CD4-positive, CD25-positive, alpha-beta regulatory T cell (primary cell): ENCODE results near the gene ZSCAN30. TPM values are rescaled to one million over a fixed set of nuclear protein-coding genes. Genes with fewer than 3 reads are reported as not detected.

Source experiments
- ATAC-seq, 2 donors: fragments of 150-1000 bp; cut with Tn5 transposase; one replicate each; pipeline ENCODE4 v1.10.0; 2021; ENCODE audit warnings: low read depth in 2 of 2, moderate number of reproducible peaks in 2 of 2, moderate library complexity in 1 of 2
- DNase-seq, 3 donors: peaks; one replicate each; pipeline versions ENCODE4 v3.0.0 to v3.0.0-alpha.2; 2012 to 2022; ENCODE audit warnings: mixed read lengths in 1 of 3
- H3K27ac ChIP-seq: one replicate; pipeline ENCODE4 v1.7.0; 2013; ENCODE audit warnings: mild to moderate bottlenecking, low read length; ENCODE audit not compliant: insufficient read depth, poor library complexity, severe bottlenecking
- H3K27me3 ChIP-seq: one replicate; pipeline ENCODE4 v1.7.0; 2013; ENCODE audit warnings: low read length; ENCODE audit not compliant: control insufficient read depth, insufficient read depth
- H3K36me3 ChIP-seq: one replicate; pipeline ENCODE4 v1.7.0; 2013; ENCODE audit warnings: mild to moderate bottlenecking, low read length, moderate library complexity; ENCODE audit not compliant: control insufficient read depth, insufficient read depth
- H3K4me1 ChIP-seq: 2 replicates; pipeline ENCODE4 v1.7.0; 2013; ENCODE audit warnings: mild to moderate bottlenecking, low read length; ENCODE audit not compliant: insufficient read depth, control insufficient read depth, poor library complexity, severe bottlenecking
- H3K4me3 ChIP-seq: one replicate; pipeline ENCODE4 v1.7.0; 2013; ENCODE audit warnings: low read depth, mild to moderate bottlenecking, low read length, moderate library complexity
- H3K9me3 ChIP-seq, 2 experiments: 1 replicate in 1 of 2; 2 replicates in 1 of 2; pipeline ENCODE4 v1.7.0; 2013; ENCODE audit warnings: low read length in 2 of 2, mild to moderate bottlenecking in 1 of 2, moderate library complexity in 1 of 2; ENCODE audit not compliant: control insufficient read depth in 2 of 2
- H3K27ac Mint-ChIP-seq, 3 donors: one replicate each; pipeline ENCODE4 v1.8.0; 2020 to 2022; ENCODE audit warnings: mild to moderate bottlenecking in 3 of 3, mixed read lengths in 3 of 3, moderate library complexity in 2 of 3
- H3K27me3 Mint-ChIP-seq: one replicate; pipeline ENCODE4 v1.8.0; 2022; ENCODE audit warnings: mild to moderate bottlenecking, mixed read lengths
- H3K36me3 Mint-ChIP-seq: one replicate; pipeline ENCODE4 v1.8.0; 2020; ENCODE audit warnings: mixed read lengths
- H3K4me1 Mint-ChIP-seq, 4 donors: one replicate each; pipeline ENCODE4 v1.8.0; 2020 to 2022; ENCODE audit warnings: mixed read lengths in 4 of 4, mild to moderate bottlenecking in 1 of 4
- H3K4me3 Mint-ChIP-seq, 4 donors: one replicate each; pipeline ENCODE4 v1.8.0; 2020 to 2022; ENCODE audit warnings: mild to moderate bottlenecking in 4 of 4, mixed read lengths in 4 of 4, moderate library complexity in 3 of 4
- H3K9me3 Mint-ChIP-seq, 7 donors: one replicate each; pipeline ENCODE4 v1.8.0; 2020 to 2022; ENCODE audit warnings: mixed read lengths in 7 of 7, mild to moderate bottlenecking in 3 of 7, moderate library complexity in 2 of 7
- polyA plus RNA-seq, 4 donors: library from polyadenylated mRNA; unstranded; fragments of 300-500 nt; fragmentation: Illumina TruSeq; gene quantifications; one replicate each; pipeline ENCODE4 v1.2.3, GENCODE V29; 2021
- total RNA-seq: library from RNA; stranded (reverse); gene quantifications from one replicate; pipeline ENCODE4 v1.2.3, GENCODE V29; 2022

Gene ZSCAN30
- total and polyA plus RNA-seq, 5 donors from 2014 or later = 2.0 to 11.5 (median 4.7) TPM

GRCh38 chr18:35245719-35246317, 44.2 kb downstream of the ZSCAN30 start:
- ATAC-seq (no peak), DNase-seq (no peak)
- no peak overlapping the region for H3K27ac ChIP-seq
- H3K4me3 Mint-ChIP-seq = no peak overlapping the region
- peaks cover 6% of the 10 kb centered on the region for H3K4me1 ChIP-seq
- H3K27me3 ChIP-seq = no peaks in the 10 kb centered on the region
- peaks cover 71% of the 10 kb centered on the region for H3K36me3 Mint-ChIP-seq
- H3K9me3 ChIP-seq = peaks cover 12 to 23% of the 10 kb centered on the region in 2 experiments
- peaks cover 3 to 32% (median 21%) of the 10 kb centered on the region in 4 donors for H3K4me1 Mint-ChIP-seq
- no peak overlapping the region for H3K27ac Mint-ChIP-seq
- no peak overlapping the region for H3K4me3 ChIP-seq
- H3K36me3 ChIP-seq = peaks cover 62% of the 10 kb centered on the region
- peaks cover 0 to 23% (median 8%) of the 10 kb centered on the region in 7 donors for H3K9me3 Mint-ChIP-seq
- no peaks in the 10 kb centered on the region for H3K27me3 Mint-ChIP-seq

- ATAC-seq = no peak
- Histone ChIP-seq H3K4me1 (peaks cover 13% of the 10 kb centered on the region), H3K36me3 (peaks cover 53% of the 10 kb centered on the region), H3K27me3 (no peaks in the 10 kb centered on the region), H3K9me3 (peaks cover 12 to 23% of the 10 kb centered on the region in 2 experiments), H3K27ac (no peak overlapping the region), H3K4me3 (no peak overlapping the region)
- peaks cover 0 to 23% (median 8%) of the 10 kb centered on the region in 7 donors for H3K9me3 Mint-ChIP-seq
- H3K27me3 Mint-ChIP-seq = no peaks in the 10 kb centered on the region
- H3K4me1 Mint-ChIP-seq = peaks cover 0 to 35% (median 23%) of the 10 kb centered on the region in 4 donors
- H3K4me3 Mint-ChIP-seq = peak overlapping the region in 1 of 4 donors; percentile 13
- no peak for DNase-seq
- peaks cover 59% of the 10 kb centered on the region for H3K36me3 Mint-ChIP-seq
- H3K27ac Mint-ChIP-seq = peak overlapping the region in 2 of 3 donors; percentile 22 to 26
Measured at GRCh38 chr18:35244671-35245070, 45.4 kb downstream of the ZSCAN30 start.

- DNase-seq (no peak), ATAC-seq (no peak)
- H3K9me3 ChIP-seq = peaks cover 12 to 23% of the 10 kb centered on the region in 2 experiments
- H3K27ac ChIP-seq = no peak overlapping the region
- H3K4me1 ChIP-seq = peaks cover 13% of the 10 kb centered on the region
- no peaks in the 10 kb centered on the region for H3K27me3 Mint-ChIP-seq
- peak overlapping the region; percentile 87 for H3K4me3 ChIP-seq
- H3K4me1 Mint-ChIP-seq = peaks cover 0 to 35% (median 21%) of the 10 kb centered on the region in 4 donors
- peaks cover 0 to 23% (median 7%) of the 10 kb centered on the region in 7 donors for H3K9me3 Mint-ChIP-seq
- peaks cover 50% of the 10 kb centered on the region for H3K36me3 Mint-ChIP-seq
- peak overlapping the region in 2 of 4 donors; percentile 13 to 99 for H3K4me3 Mint-ChIP-seq
- H3K27me3 ChIP-seq = no peaks in the 10 kb centered on the region
- H3K36me3 ChIP-seq = peaks cover 49% of the 10 kb centered on the region
- peak overlapping the region; percentile 51 to 99 (median 52) for H3K27ac Mint-ChIP-seq
Measured at GRCh38 chr18:35242426-35242825, 47.6 kb downstream of the ZSCAN30 start.

- DNase-seq (peak in 1 of 3 donors; percentile 46), ATAC-seq (no peak)
- Mint-ChIP-seq H3K27me3 (no peaks in the 10 kb centered on the region), H3K4me1 (peaks cover 0 to 30% (median 16%) of the 10 kb centered on the region in 4 donors), H3K9me3 (peaks cover 0 to 20% (median 3%) of the 10 kb centered on the region in 7 donors), H3K36me3 (peaks cover 40% of the 10 kb centered on the region), H3K27ac (peak overlapping the region; percentile 97 to 99 (median 98)), H3K4me3 (peak overlapping the region; percentile 97 to 99 (median 98))
- peaks cover 12 to 17% of the 10 kb centered on the region in 2 experiments for H3K9me3 ChIP-seq
- H3K27me3 ChIP-seq = no peaks in the 10 kb centered on the region
- H3K4me3 ChIP-seq = peak overlapping the region; percentile 87
- H3K27ac ChIP-seq = peak overlapping the region; percentile 95
- peaks cover 13% of the 10 kb centered on the region for H3K4me1 ChIP-seq
- H3K36me3 ChIP-seq = peaks cover 39% of the 10 kb centered on the region
Measured at GRCh38 chr18:35241448-35241804, 48.6 kb downstream of the ZSCAN30 start.

- Mint-ChIP-seq H3K9me3 (peaks cover 0 to 15% (median 3%) of the 10 kb centered on the region in 7 donors), H3K36me3 (peaks cover 34% of the 10 kb centered on the region), H3K4me3 (peak within 1 kb of the TSS; percentile 97 to 99 (median 98)), H3K4me1 (peaks cover 0 to 30% (median 16%) of the 10 kb centered on the region in 4 donors), H3K27me3 (no peaks in the 10 kb centered on the region), H3K27ac (peak within 1 kb of the TSS; percentile 97 to 99 (median 98))
- peak within 1 kb of the TSS; percentile 87 for H3K4me3 ChIP-seq
- peak; percentile 99 for ATAC-seq
- no peaks in the 10 kb centered on the region for H3K27me3 ChIP-seq
- DNase-seq = peak; percentile 92 to 97 (median 93)
- H3K9me3 ChIP-seq = peaks cover 9 to 12% of the 10 kb centered on the region in 2 experiments
- peak within 1 kb of the TSS; percentile 95 for H3K27ac ChIP-seq
- peaks cover 33% of the 10 kb centered on the region for H3K36me3 ChIP-seq
- H3K4me1 ChIP-seq = peaks cover 13% of the 10 kb centered on the region
Measured at GRCh38 chr18:35240664-35241447, 49.2 kb downstream of the ZSCAN30 start, which contains the start of gene ZNF397. TSS of gene ZNF397 (plus strand) at chr18:35241034. CDS start at chr18:35242471, 1,437 bp downstream.

GRCh38 chr18:35239314-35239713, 50.7 kb downstream of the ZSCAN30 start:
- H3K4me1 Mint-ChIP-seq = peaks cover 0 to 26% (median 15%) of the 10 kb centered on the region in 4 donors
- peaks cover 4% of the 10 kb centered on the region for H3K27me3 Mint-ChIP-seq
- peaks cover 13% of the 10 kb centered on the region for H3K4me1 ChIP-seq
- peaks cover 18% of the 10 kb centered on the region for H3K36me3 ChIP-seq
- H3K9me3 ChIP-seq = no peaks in the 10 kb centered on the region
- peak overlapping the region in 3 of 4 donors; percentile 56 to 78 (median 75) for H3K4me3 Mint-ChIP-seq
- no peak overlapping the region for H3K27ac Mint-ChIP-seq
- no peak for ATAC-seq
- H3K9me3 Mint-ChIP-seq = peaks cover 0 to 6% (median 2%) of the 10 kb centered on the region in 7 donors
- no peaks in the 10 kb centered on the region for H3K27me3 ChIP-seq
- H3K4me3 ChIP-seq = no peak overlapping the region
- no peak for DNase-seq
- H3K27ac ChIP-seq = no peak overlapping the region
- H3K36me3 Mint-ChIP-seq = peaks cover 19% of the 10 kb centered on the region

- no peaks in the 10 kb centered on the region for H3K9me3 Mint-ChIP-seq
- Histone ChIP-seq H3K36me3 (no peaks in the 10 kb centered on the region), H3K27ac (no peak overlapping the region), H3K4me3 (no peak overlapping the region), H3K27me3 (peaks cover 2% of the 10 kb centered on the region), H3K9me3 (no peaks in the 10 kb centered on the region), H3K4me1 (peaks cover 13% of the 10 kb centered on the region)
- no peak for DNase-seq
- no peak overlapping the region for H3K4me3 Mint-ChIP-seq
- H3K27me3 Mint-ChIP-seq = peaks cover 4% of the 10 kb centered on the region
- no peak for ATAC-seq
- H3K4me1 Mint-ChIP-seq = peaks cover 0 to 11% (median 3%) of the 10 kb centered on the region in 4 donors
- no peaks in the 10 kb centered on the region for H3K36me3 Mint-ChIP-seq
- H3K27ac Mint-ChIP-seq = no peak overlapping the region
Measured at GRCh38 chr18:35236571-35237363, 53.3 kb downstream of the ZSCAN30 start.
